ENCODE results near the gene PHACTR3. TPM values are rescaled to one million over a fixed set of nuclear protein-coding genes. Genes with fewer than 3 reads are reported as not detected.

PHACTR3 gene
- total RNA-seq, 1 experiment from 2014 or later = 10.0 TPM

DNA sequence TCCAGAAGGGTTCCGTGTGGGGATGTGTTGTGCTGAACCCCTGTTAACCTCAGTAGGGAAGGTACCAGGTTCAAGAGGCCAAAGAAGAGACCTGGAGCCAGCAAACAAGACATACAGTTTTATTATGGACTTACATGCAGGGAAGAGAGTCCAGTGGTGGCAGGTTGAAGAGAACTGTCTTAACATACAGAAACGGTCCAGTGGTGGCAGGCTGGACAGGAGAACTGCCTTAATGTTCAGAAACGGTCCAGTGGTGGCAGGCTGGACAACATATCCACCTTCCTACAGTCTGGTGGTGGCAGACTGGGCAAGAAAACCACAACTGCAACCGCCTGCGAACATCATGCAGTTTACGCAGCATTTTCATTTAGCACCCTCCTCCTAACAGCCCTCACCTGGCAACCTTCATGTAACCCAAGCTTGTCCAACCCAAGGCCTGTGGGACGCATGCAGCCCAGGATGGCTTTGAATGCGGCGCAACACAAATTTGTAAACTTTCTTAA, 75.9 kb downstream of the PHACTR3 start:
- no TSS peak for BruUV-seq (replicated peaks)
- Mint-ChIP-seq H3K9me3 (ENCODE audit: low read depth, unreplicated experiment) (no peaks in the 10 kb centered on the region), H3K4me1 (ENCODE audit: low read depth, unreplicated experiment) (no peaks in the 10 kb centered on the region), H3K27me3 (ENCODE audit: unreplicated experiment) (peaks cover 91% of the 10 kb centered on the region), H3K36me3 (ENCODE audit: insufficient read depth, unreplicated experiment) (no peaks in the 10 kb centered on the region), H3K4me3 (ENCODE audit: low read depth, unreplicated experiment) (no peak overlapping the region), H3K27ac (ENCODE audit: unreplicated experiment) (no peak overlapping the region)
- DNase-seq = no peak
- intact Hi-C loops (cut with micrococcal nuclease; ENCODE audit: unreplicated experiment) = no loop called here
- CTCF ChIA-PET = no interaction called here
- TF ChIP-seq, protein P1, sequence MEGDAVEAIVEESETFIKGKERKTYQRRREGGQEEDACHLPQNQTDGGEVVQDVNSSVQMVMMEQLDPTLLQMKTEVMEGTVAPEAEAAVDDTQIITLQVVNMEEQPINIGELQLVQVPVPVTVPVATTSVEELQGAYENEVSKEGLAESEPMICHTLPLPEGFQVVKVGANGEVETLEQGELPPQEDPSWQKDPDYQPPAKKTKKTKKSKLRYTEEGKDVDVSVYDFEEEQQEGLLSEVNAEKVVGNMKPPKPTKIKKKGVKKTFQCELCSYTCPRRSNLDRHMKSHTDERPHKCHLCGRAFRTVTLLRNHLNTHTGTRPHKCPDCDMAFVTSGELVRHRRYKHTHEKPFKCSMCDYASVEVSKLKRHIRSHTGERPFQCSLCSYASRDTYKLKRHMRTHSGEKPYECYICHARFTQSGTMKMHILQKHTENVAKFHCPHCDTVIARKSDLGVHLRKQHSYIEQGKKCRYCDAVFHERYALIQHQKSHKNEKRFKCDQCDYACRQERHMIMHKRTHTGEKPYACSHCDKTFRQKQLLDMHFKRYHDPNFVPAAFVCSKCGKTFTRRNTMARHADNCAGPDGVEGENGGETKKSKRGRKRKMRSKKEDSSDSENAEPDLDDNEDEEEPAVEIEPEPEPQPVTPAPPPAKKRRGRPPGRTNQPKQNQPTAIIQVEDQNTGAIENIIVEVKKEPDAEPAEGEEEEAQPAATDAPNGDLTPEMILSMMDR (IDR thresholded peaks at IDR 0.05; ENCODE audit: unreplicated experiment) = no peak

DNA sequence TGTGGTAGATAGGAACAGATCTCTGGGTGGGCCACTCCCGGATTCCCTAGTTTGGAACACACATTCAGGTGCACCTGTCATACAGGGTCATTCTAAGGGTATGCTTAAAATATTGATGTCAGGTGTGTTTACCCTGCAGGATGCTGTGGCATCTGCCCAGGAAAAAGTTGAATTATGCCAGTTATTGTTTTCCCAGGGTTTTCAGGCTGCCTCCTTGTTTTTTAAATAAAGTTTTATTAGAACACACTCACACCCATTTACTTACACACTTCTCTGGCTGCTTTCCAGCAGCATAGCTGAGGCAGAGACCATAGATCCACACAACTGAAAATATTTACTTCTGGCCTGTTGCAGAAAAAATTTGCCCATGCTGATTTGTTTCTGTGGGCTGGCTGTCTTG, 76.5 kb downstream of the PHACTR3 start:
- Mint-ChIP-seq H3K27me3 (ENCODE audit: unreplicated experiment) (peaks cover 85% of the 10 kb centered on the region), H3K36me3 (ENCODE audit: insufficient read depth, unreplicated experiment) (no peaks in the 10 kb centered on the region), H3K4me3 (ENCODE audit: low read depth, unreplicated experiment) (no peak overlapping the region), H3K4me1 (ENCODE audit: low read depth, unreplicated experiment) (no peaks in the 10 kb centered on the region), H3K27ac (ENCODE audit: unreplicated experiment) (no peak overlapping the region), H3K9me3 (ENCODE audit: low read depth, unreplicated experiment) (no peaks in the 10 kb centered on the region)
- TF ChIP-seq, protein P1 (IDR thresholded peaks at IDR 0.05; ENCODE audit: unreplicated experiment) = no peak
- CTCF ChIA-PET = no interaction called here
- intact Hi-C loops (cut with micrococcal nuclease; ENCODE audit: unreplicated experiment) = no loop called here
- BruUV-seq (replicated peaks) = no TSS peak
- DNase-seq = no peak

DNA sequence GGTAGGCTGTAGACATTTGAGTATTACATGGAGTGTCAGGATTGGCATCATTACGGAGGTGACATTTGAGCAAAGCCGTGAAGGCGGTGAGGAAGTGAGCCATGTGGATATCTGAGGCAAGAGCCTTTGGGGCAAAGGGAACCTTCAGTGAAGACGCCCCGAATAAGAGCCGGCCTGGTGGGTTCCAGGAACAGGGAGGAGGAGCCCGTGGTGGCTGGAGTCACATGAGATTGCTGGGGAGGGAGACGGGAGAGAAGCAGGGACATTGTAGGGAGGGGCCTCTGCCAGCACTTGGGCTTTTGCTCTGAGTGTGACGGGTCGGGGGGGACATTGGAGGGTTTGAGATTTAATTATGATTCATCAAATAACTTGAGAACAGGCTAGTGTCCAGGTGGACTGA, 78.3 kb downstream of the PHACTR3 start:
- TF ChIP-seq, protein P1 (IDR thresholded peaks at IDR 0.05; ENCODE audit: unreplicated experiment) = no peak
- Mint-ChIP-seq H3K9me3 (ENCODE audit: low read depth, unreplicated experiment) (no peaks in the 10 kb centered on the region), H3K4me1 (ENCODE audit: low read depth, unreplicated experiment) (no peaks in the 10 kb centered on the region), H3K27me3 (ENCODE audit: unreplicated experiment) (peaks cover 67% of the 10 kb centered on the region), H3K36me3 (ENCODE audit: insufficient read depth, unreplicated experiment) (no peaks in the 10 kb centered on the region), H3K4me3 (ENCODE audit: low read depth, unreplicated experiment) (no peak overlapping the region), H3K27ac (ENCODE audit: unreplicated experiment) (no peak overlapping the region)
- no peak for DNase-seq
- intact Hi-C loops (cut with micrococcal nuclease; ENCODE audit: unreplicated experiment) = no loop called here
- CTCF ChIA-PET = no interaction called here
- no TSS peak for BruUV-seq (replicated peaks)

DNA sequence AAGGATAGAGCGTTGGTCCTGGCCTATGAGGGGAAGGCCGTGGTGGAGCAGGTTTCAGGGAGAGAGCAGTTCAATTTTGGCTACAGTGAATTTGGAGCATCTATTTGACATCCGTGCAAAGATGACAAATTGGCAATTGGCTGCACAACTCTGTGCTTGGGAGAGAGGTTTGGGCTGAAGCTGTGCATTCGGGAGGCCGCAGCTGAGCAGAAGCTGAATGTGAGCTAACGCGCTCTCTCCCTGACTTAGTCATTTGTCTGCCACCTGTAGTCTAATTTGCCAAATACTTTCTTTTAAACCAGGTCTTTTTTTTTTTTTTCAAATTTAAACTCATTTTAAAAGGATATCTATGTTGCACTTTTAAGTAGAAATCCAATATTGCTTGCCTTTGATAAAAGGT, 78.8 kb downstream of the PHACTR3 start:
- H3K27ac Mint-ChIP-seq (ENCODE audit: unreplicated experiment) = no peak overlapping the region
- H3K27me3 Mint-ChIP-seq (ENCODE audit: unreplicated experiment) = peaks cover 62% of the 10 kb centered on the region
- no peaks in the 10 kb centered on the region for H3K9me3 Mint-ChIP-seq (ENCODE audit: low read depth, unreplicated experiment)
- CTCF ChIA-PET = no interaction called here
- BruUV-seq (replicated peaks) = no TSS peak
- no peak overlapping the region for H3K4me3 Mint-ChIP-seq (ENCODE audit: low read depth, unreplicated experiment)
- no peaks in the 10 kb centered on the region for H3K36me3 Mint-ChIP-seq (ENCODE audit: insufficient read depth, unreplicated experiment)
- TF ChIP-seq, protein P1 (IDR thresholded peaks at IDR 0.05; ENCODE audit: unreplicated experiment) = no peak
- DNase-seq = no peak
- intact Hi-C loops (cut with micrococcal nuclease; ENCODE audit: unreplicated experiment) = no loop called here
- no peaks in the 10 kb centered on the region for H3K4me1 Mint-ChIP-seq (ENCODE audit: low read depth, unreplicated experiment)
